ENCODE data around the gene TOMM70.

TOMM70 gene

GRCh38 chr3:100412912-100413590, 12.2 kb upstream of the TOMM70 start:
- in situ Hi-C loops (cut with MboI; ENCODE audit: low sequenced_read_pairs) = no loop called here

GRCh38 chr3:100411091-100411982, 10.4 kb upstream of the TOMM70 start:
- in situ Hi-C loops (cut with MboI; ENCODE audit: low sequenced_read_pairs) = no loop called here

- in situ Hi-C loops (cut with MboI; ENCODE audit: low sequenced_read_pairs) = no loop called here
Observed at GRCh38 chr3:100407977-100408532, 7.2 kb upstream of the TOMM70 start.

GRCh38 chr3:100407164-100407563, 6.3 kb upstream of the TOMM70 start:
- in situ Hi-C loops (cut with MboI; ENCODE audit: low sequenced_read_pairs) = no loop called here

DNA sequence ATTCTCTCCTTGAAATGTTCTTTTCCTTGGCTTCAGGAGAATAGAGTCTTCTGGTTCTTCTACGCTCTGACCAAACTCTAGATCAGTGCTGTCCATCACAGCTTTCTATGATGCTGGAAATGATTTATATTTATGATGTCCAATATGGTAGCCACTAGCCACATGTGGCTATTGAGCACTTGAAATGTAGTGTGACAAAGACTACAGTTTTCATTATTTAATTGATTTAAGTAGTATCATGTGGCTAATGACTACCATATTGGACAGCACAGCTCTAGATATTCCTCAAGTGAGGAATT, 3.3 kb upstream of the TOMM70 start:
- in situ Hi-C loops (cut with MboI; ENCODE audit: low sequenced_read_pairs) = no loop called here

DNA sequence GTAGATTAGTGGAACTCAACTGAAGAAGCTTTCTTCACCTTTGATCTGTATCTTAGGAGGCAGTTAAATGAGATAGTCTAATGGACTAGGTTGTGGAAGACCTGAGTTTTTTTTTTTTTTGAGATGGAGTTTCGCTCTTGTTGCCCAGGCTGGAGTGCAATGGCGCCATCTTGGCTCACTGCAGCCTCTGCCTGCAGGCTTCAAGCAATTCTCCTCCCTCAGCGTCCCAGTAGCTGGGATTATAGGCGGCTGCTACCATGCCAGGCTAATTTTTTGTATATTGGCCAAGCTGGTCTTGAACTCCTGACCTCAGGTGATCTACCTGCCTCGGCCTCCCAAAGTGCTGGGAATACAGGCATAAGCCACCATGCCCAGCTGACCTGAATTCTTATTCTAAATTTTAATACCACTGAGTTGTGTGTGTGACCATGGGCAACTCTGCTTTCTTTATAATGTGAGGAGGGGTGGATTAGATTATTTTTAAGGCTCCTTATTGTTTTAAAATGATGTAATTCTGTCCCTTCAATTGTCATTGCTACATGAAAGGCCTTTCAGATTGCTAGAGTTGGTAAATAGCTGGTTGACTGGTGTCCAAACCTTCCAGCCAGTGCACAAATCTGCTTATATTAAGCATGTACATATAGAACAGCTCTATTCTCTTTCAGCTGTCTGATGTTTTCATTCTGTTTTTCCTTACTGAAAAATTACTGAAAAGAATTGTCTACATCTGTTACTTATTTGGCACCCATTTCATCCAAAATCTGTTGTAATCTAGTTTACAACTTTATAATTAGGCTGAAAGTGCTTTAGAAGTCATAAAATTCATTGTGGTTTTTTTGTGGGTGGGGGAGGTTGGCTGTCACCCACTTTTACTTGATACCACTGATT, 2.7 kb upstream of the TOMM70 start:
- in situ Hi-C loops (cut with MboI; ENCODE audit: low sequenced_read_pairs) = no loop called here

DNA sequence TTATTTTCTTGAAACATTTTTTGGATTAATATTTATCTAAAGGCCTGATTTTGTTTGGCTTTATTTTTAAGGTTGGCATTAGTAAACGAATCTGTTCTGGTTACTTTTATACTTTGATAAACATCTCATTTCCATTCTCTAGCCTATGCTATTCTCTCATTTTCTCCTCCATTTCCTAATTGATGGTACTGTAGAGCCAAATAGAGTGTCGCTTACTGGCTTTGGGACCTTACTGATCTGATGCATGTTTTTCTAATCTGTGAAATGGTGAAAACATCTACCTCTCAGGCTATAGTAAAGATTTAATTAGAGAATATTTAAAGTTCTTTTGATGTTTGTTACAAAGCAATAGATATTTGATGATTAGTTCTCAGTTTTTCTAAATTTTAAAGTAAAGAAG, 2.0 kb upstream of the TOMM70 start:
- in situ Hi-C loops (cut with MboI; ENCODE audit: low sequenced_read_pairs) = no loop called here

DNA sequence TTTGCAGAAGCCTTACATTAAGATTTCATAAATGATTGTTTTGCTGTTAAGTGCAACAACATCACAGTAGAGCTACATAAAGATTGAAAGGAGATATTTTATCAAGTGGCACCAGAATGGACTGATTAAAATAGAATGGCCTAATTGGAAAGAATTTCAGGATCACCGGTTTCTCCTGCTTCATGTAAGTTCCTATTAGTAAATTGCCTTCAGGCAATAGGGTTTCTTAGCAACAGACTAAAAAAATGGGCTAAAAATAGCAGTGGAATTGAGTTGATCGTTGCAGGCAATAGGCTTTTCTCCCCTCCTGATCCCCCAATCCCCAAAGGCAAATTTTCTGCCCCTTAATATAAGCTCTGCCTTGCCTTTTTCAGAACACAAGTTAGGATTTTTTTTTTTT, 1.4 kb upstream of the TOMM70 start:
- in situ Hi-C loops (cut with MboI; ENCODE audit: low sequenced_read_pairs) = no loop called here

GRCh38 chr3:100401674-100402041, 769 bp upstream of the TOMM70 start:
- in situ Hi-C loops (cut with MboI; ENCODE audit: low sequenced_read_pairs) = no loop called here

DNA sequence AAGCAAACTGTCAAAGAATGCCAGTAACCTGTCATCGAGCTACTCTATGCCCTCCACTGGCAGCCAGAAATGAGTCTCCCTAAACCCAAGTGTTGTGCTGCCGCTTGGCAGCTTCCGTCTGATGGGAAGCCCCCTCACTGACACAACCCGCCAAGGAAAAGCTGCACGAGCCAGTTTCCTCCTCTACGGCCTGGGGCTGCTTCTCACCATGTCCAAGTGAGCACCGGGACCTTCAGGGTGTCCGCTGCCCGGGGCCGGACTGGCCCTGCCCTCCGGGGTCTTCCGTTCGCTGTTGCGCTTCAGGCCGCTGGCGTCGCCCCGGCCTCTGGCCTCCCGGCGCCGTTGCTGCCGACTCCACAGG, 490 bp downstream of the TOMM70 start:
- in situ Hi-C loops (cut with MboI; ENCODE audit: low sequenced_read_pairs) = no loop called here

DNA sequence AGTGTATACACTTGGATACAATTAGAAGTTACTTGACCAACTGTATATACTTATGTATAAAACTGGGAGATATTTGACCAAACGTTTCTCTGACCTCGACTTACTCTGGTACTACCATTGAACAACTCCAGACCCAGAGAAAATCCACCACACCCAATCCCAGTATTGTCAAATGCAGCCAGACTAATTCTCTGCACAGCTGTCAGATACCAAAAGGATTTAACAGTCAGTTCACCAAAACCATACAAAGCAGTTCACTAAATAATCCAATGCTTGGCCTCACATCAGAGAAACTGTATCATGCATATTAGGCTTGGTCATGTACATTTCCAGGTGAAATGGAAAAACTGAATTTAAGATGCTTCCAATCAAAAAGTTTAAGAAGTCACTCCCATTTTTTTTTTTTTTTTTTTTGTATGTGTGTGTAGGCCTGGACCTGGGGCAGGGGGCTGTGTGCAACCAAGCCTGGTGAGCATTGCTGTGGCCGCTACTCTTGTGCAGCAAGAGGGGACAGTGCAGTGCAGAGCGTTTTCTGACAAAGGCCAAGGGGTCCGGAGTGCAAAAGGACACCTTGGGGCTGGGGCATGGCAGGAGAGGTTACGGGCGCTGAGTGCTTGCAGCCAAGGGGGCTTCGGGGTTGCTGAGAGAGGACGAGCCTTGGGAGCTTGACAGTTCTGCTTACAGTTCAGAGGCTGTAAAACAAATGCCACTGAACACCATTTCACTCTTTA, 1.4 kb downstream of the TOMM70 start:
- in situ Hi-C loops (cut with MboI; ENCODE audit: low sequenced_read_pairs) = no loop called here

- in situ Hi-C loops (cut with MboI; ENCODE audit: low sequenced_read_pairs) = no loop called here
Observed at GRCh38 chr3:100396967-100397366, 3.9 kb downstream of the TOMM70 start.

GRCh38 chr3:100395679-100396431, 5.0 kb downstream of the TOMM70 start:
- in situ Hi-C loops (cut with MboI; ENCODE audit: low sequenced_read_pairs) = no loop called here

DNA sequence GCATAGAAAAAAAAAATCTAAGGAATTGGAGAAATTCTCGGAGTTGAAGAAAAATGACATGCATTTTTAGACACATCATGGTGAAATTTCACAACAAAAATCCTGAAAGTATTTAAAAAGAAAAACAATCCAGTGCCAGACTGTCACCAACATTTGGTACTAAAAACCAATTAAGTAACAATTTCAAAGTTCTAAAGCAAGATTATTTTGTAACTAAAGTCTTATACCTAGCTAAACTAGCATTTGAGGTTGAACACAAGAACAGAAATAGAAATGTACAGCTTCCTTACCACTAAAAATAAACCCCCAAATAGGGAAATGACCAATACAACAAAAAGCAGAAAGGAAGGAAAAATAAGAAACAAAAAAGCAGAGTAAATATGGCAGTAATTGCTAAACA, 11.9 kb downstream of the TOMM70 start:
- in situ Hi-C loops (cut with MboI; ENCODE audit: low sequenced_read_pairs) = no loop called here

DNA sequence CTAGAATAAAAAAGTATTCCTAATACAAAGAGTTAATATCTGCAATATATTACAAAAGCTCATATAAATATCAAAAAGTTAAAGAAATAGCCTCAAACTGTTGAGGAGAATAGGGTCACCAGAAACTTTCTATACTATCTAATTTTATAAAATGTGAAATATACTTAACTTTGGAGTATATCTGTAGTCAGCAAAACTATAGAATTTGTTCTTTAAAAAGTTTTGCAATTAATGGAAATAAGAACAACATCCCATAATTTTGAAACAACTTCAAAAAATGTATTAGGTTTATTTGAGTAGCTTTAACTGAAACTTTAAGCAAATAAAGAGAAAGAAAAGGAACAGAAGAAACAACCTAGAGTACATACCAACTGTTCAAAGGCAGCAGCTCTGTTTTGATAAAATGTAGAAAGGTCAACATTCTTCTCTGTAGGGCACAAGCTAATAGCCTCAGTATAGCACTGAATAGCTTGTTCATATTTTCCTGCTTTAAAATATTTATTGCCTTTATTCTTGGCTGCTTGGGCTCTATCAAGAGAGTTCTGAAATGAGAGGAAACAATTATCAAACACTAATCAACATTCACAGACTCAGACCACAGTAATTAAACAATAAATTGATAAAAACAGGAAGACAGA, 14.3 kb downstream of the TOMM70 start:
- in situ Hi-C loops (cut with MboI; ENCODE audit: low sequenced_read_pairs) = no loop called here

- in situ Hi-C loops (cut with MboI; ENCODE audit: low sequenced_read_pairs) = no loop called here
Observed at GRCh38 chr3:100384733-100385525, 16.0 kb downstream of the TOMM70 start.

DNA sequence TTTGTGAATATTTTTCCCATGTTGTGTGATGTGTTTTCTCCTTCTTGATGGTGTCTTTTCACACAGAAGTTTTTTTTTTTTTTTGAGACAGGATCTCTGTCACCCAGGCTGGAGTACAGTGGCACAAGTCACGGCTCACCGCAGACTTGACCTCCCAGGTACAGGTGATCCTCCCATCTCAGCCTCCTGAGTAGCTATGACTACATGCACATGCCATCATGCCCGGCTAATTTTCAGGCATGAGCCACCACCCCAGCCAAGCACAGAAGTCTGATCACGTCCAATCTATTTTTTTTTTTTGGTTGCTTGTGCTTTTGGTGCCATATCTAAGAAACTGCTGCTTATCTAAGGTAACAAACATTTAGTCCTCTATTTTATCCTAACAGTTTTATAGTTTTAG, 24.6 kb downstream of the TOMM70 start:
- in situ Hi-C loops (cut with MboI; ENCODE audit: low sequenced_read_pairs) = no loop called here

DNA sequence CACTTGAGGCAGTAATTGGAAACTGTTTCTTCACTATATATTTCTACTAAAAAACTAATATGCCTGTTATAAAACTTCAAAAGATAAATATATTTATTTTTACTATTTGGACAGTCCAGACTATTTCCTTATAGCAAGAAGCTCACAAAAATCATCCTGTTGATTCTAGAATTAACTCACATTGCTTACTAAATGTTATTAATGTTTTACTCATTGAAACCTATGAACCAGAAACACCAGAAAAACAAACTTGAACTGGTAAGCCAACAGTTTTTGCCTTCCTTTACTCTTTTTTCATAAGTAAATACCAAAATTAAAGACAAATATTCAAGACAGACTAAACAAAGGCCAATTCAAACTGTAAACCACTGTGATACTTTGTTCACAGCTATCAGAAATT, 26.4 kb downstream of the TOMM70 start:
- in situ Hi-C loops (cut with MboI; ENCODE audit: low sequenced_read_pairs) = no loop called here

- in situ Hi-C loops (cut with MboI; ENCODE audit: low sequenced_read_pairs) = no loop called here
Observed at GRCh38 chr3:100370756-100371155, 30.1 kb downstream of the TOMM70 start.

All from hTERT RPE-1 (cell line).